GM12892 (cell line): ENCODE results near the gene DLG2.

ENCODE experiments used
- POLR2A ChIP-seq: IDR thresholded peaks from 2 replicates; pipeline ENCODE4 v1.6.1; 2011; ENCODE audit warnings: low read depth, low read length, control low read depth
- POLR2AphosphoS5 ChIP-seq: IDR thresholded peaks from 2 replicates; pipeline ENCODE4 v1.6.1; 2011; ENCODE audit warnings: low read depth, low read length, control low read depth
- TAF1 ChIP-seq: IDR thresholded peaks from 2 replicates; pipeline ENCODE4 v1.6.1; 2011; ENCODE audit warnings: low read depth, mild to moderate bottlenecking, control low read depth, low read length, borderline replicate concordance

DNA sequence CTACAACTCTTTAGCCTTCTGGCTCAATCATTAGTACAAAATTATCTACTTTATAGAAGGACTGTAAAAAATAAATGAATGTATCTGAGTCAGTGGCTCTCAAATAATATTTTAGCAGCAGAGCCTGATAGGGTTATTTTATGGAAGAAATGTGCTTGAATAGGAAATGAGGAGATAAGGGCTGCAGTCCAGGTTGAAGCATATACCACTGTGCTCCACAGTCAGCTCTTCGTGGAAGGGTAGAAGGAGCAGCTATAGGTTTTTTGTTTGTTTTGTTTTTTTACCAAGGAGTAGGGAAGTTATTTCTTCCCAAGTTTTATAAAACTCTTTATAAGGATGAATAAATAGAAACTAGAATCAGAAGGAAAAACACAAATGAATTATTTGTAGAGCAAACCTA is 242.0 kb downstream of the DLG2 start:
- no peak for TF ChIP-seq POLR2A
- no peak for TF ChIP-seq POLR2AphosphoS5
- TF ChIP-seq TAF1 = no peak
